Measurements from ENCODE around the gene HIVEP3. TPM values are rescaled to one million over a fixed set of nuclear protein-coding genes. Genes with fewer than 3 reads are reported as not detected.
"Not testable (repeated sequence)": the region's sequence is repeated elsewhere in the genome, so short reads cannot be mapped to it uniquely, and the experiment has no call there.

The HIVEP3 gene
- total RNA-seq, 1 experiment from 2014 or later = 11.0 TPM

DNA sequence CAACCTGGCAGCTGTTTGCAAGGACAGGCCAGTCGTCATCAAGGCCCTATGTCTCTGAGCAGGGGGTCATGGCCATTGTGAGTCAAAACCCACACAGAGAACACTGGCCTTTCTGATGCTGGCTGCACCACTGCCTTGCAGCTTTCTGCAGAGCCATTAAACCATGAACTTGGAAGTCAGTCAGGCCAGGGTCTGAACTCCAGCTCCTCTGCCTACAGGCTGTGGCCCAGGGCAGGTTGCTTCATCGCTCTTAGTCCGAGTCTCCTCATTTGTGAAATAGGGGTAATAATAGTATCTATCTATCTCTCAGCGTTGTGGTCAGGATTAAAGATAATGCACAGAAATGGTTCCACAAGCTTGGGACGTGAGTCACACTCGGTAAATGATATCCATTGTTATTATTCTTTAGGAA, 35.8 kb upstream of the HIVEP3 start:
- ChIA-PET POLR2A (ENCODE audit: unreplicated experiment) (interaction anchor here (0.6 kb wide), 3 partner anchors 101 to 1393 kb away, joined by 4 to 19 read pairs (median 9); no protein-coding TSS in a partner anchor), CTCF (interaction anchor here (0.6 to 0.8 kb wide), 4 partner anchors 36 to 1007 kb away, joined by 3 to 4 read pairs (median 4); partner anchors contain the start of genes EDN2 and HIVEP3)
- no TSS peak for BruUV-seq (replicated peaks)
- DNase-seq = peak; percentile 84 to 97
- peak overlapping the region; percentile 71 for H3K4me2 ChIP-seq
- H3K27me3 ChIP-seq (ENCODE audit: insufficient read depth, low read depth) = no peaks in the 10 kb centered on the region
- no peaks in the 10 kb centered on the region for H3K36me3 ChIP-seq (ENCODE audit: low read depth)
- peak overlapping the region; percentile 89 for H3K27ac ChIP-seq
- peaks cover 20% of the 10 kb centered on the region for H3K79me2 ChIP-seq (ENCODE audit: low read depth)
- no peaks in the 10 kb centered on the region for H4K20me1 ChIP-seq (ENCODE audit: insufficient read depth)
- no peaks in the 10 kb centered on the region for H3K9me3 ChIP-seq (ENCODE audit: insufficient read depth, low read depth)
- H3K4me3 ChIP-seq = no peak overlapping the region; the same call in 1 of the 2 replicates
- peaks cover 62% of the 10 kb centered on the region for H3K4me1 ChIP-seq (replicated peaks; ENCODE audit: insufficient read depth)
- TF ChIP-seq EZH2 (IDR thresholded peaks at IDR 0.05; ENCODE audit: low read depth) (no peak), CTCF (conservative IDR thresholded peaks at IDR 0.05) (no peak)
- intact Hi-C loops (cut with micrococcal nuclease; ENCODE audit: unreplicated experiment) = loop anchor here (1.0 to 10.0 kb wide), 6 partner anchors 8 to 380 kb away; no protein-coding TSS in a partner anchor
- peaks cover 57% of the 10 kb centered on the region for H3F3A ChIP-seq (ENCODE audit: insufficient read depth, low read depth)
- H3K9me2 ChIP-seq (ENCODE audit: insufficient read depth) = no peaks in the 10 kb centered on the region
- H2AFZ ChIP-seq = no peak overlapping the region

- Histone ChIP-seq H3K4me1 (replicated peaks; ENCODE audit: insufficient read depth) (peaks cover 61% of the 10 kb centered on the region), H3K27ac (no peak overlapping the region), H3K27me3 (ENCODE audit: insufficient read depth, low read depth) (no peaks in the 10 kb centered on the region), H3F3A (ENCODE audit: insufficient read depth, low read depth) (peaks cover 52% of the 10 kb centered on the region), H3K4me2 (peak overlapping the region; percentile 71), H3K4me3 (no peak overlapping the region), H3K9me3 (ENCODE audit: insufficient read depth, low read depth) (no peaks in the 10 kb centered on the region), H3K79me2 (ENCODE audit: low read depth) (peaks cover 20% of the 10 kb centered on the region), H4K20me1 (ENCODE audit: insufficient read depth) (no peaks in the 10 kb centered on the region), H2AFZ (no peak overlapping the region), H3K9me2 (ENCODE audit: insufficient read depth) (no peaks in the 10 kb centered on the region), H3K36me3 (ENCODE audit: low read depth) (no peaks in the 10 kb centered on the region)
- intact Hi-C loops (cut with micrococcal nuclease; ENCODE audit: unreplicated experiment) = loop anchor here (10.0 kb wide), 1 partner anchor 378 kb away; no protein-coding TSS in a partner anchor
- no peak for TF ChIP-seq CTCF (conservative IDR thresholded peaks at IDR 0.05)
- no peak for TF ChIP-seq EZH2 (IDR thresholded peaks at IDR 0.05; ENCODE audit: low read depth)
- no peak for DNase-seq
- ChIA-PET POLR2A (ENCODE audit: unreplicated experiment) (no interaction called here), CTCF (no interaction called here)
- no TSS peak for BruUV-seq (replicated peaks)
Measured at GRCh38 chr1:41953291-41953690, 34.6 kb upstream of the HIVEP3 start.

- Histone ChIP-seq H3K27me3 (ENCODE audit: insufficient read depth, low read depth) (no peaks in the 10 kb centered on the region), H2AFZ (no peak overlapping the region), H3K36me3 (ENCODE audit: low read depth) (no peaks in the 10 kb centered on the region), H4K20me1 (ENCODE audit: insufficient read depth) (no peaks in the 10 kb centered on the region), H3K4me2 (no peak overlapping the region), H3K4me1 (replicated peaks; ENCODE audit: insufficient read depth) (peaks cover 59% of the 10 kb centered on the region), H3K9me2 (ENCODE audit: insufficient read depth) (no peaks in the 10 kb centered on the region), H3K27ac (no peak overlapping the region), H3F3A (ENCODE audit: insufficient read depth, low read depth) (peaks cover 41% of the 10 kb centered on the region), H3K9me3 (ENCODE audit: insufficient read depth, low read depth) (no peaks in the 10 kb centered on the region), H3K79me2 (ENCODE audit: low read depth) (peaks cover 20% of the 10 kb centered on the region), H3K4me3 (no peak overlapping the region)
- DNase-seq = no peak
- intact Hi-C loops (cut with micrococcal nuclease; ENCODE audit: unreplicated experiment) = loop anchor here (10.0 kb wide), 1 partner anchor 377 kb away; no protein-coding TSS in a partner anchor
- no TSS peak for BruUV-seq (replicated peaks)
- ChIA-PET CTCF (no interaction called here), POLR2A (ENCODE audit: unreplicated experiment) (no interaction called here)
- no peak for TF ChIP-seq EZH2 (IDR thresholded peaks at IDR 0.05; ENCODE audit: low read depth)
- TF ChIP-seq CTCF (conservative IDR thresholded peaks at IDR 0.05) = no peak
Measured at GRCh38 chr1:41952208-41952607, 33.5 kb upstream of the HIVEP3 start.

- H3K4me2 ChIP-seq; POLR2A ChIA-PET (ENCODE audit: unreplicated experiment); H3K27me3 ChIP-seq (ENCODE audit: insufficient read depth, low read depth); H3K4me3 ChIP-seq; H4K20me1 ChIP-seq (ENCODE audit: insufficient read depth); H3K36me3 ChIP-seq (ENCODE audit: low read depth); DNase-seq; CTCF ChIA-PET; H3K9me2 ChIP-seq (ENCODE audit: insufficient read depth); BruUV-seq (replicated peaks); H3K9me3 ChIP-seq (ENCODE audit: insufficient read depth, low read depth); H2AFZ ChIP-seq; H3K27ac ChIP-seq: not testable (repeated sequence)
- intact Hi-C loops (cut with micrococcal nuclease; ENCODE audit: unreplicated experiment) = loop anchor here (10.0 kb wide), 1 partner anchor 377 kb away; no protein-coding TSS in a partner anchor
- Histone ChIP-seq H3K4me1 (replicated peaks; ENCODE audit: insufficient read depth) (peaks cover 59% of the 10 kb centered on the region), H3K79me2 (ENCODE audit: low read depth) (peaks cover 20% of the 10 kb centered on the region), H3F3A (ENCODE audit: insufficient read depth, low read depth) (peaks cover 39% of the 10 kb centered on the region)
Measured at GRCh38 chr1:41951492-41951891, 32.8 kb upstream of the HIVEP3 start.
